Iris pigment epithelial cell (primary cell): ENCODE measurements around the gene WDR7.

Experiments
- DNase-seq: peaks from one replicate; pipeline ENCODE4 v3.0.0-alpha.2; 2011; ENCODE audit warnings: low read depth

The WDR7 gene

GRCh38 chr18:57043241-57043640 lies 392.1 kb downstream of the WDR7 start:
- no peak for DNase-seq

- DNase-seq = no peak
Measured at GRCh38 chr18:57048351-57048750, 397.2 kb downstream of the WDR7 start.

GRCh38 chr18:57048859-57049258 lies 397.7 kb downstream of the WDR7 start:
- DNase-seq = no peak

GRCh38 chr18:57050310-57050949 lies 399.3 kb downstream of the WDR7 start:
- DNase-seq = no peak

- DNase-seq = no peak
Measured at GRCh38 chr18:57051021-57051656, 400.0 kb downstream of the WDR7 start.

GRCh38 chr18:57051657-57052044 lies 400.5 kb downstream of the WDR7 start:
- DNase-seq = no peak

- no peak for DNase-seq
Measured at GRCh38 chr18:57052173-57052572, 401.0 kb downstream of the WDR7 start.

- DNase-seq = no peak
Measured at GRCh38 chr18:57052759-57053158, 401.6 kb downstream of the WDR7 start.

- DNase-seq = no peak
Measured at GRCh38 chr18:57054891-57055290, 403.7 kb downstream of the WDR7 start.

GRCh38 chr18:57057890-57058289 lies 406.7 kb downstream of the WDR7 start:
- DNase-seq = no peak

GRCh38 chr18:57058734-57059133 lies 407.6 kb downstream of the WDR7 start:
- DNase-seq = no peak

- DNase-seq = no peak
Measured at GRCh38 chr18:57059366-57059765, 408.2 kb downstream of the WDR7 start.

GRCh38 chr18:57060814-57061213 lies 409.7 kb downstream of the WDR7 start:
- no peak for DNase-seq

GRCh38 chr18:57062178-57062577 lies 411.0 kb downstream of the WDR7 start:
- no peak for DNase-seq

- DNase-seq = no peak
Measured at GRCh38 chr18:57062844-57063243, 411.7 kb downstream of the WDR7 start.

- DNase-seq = no peak
Measured at GRCh38 chr18:57063601-57064103, 412.5 kb downstream of the WDR7 start.

- no peak for DNase-seq
Measured at GRCh38 chr18:57073501-57074187, 422.5 kb downstream of the WDR7 start.

- DNase-seq = no peak
Measured at GRCh38 chr18:57075716-57076400, 424.7 kb downstream of the WDR7 start.

- no peak for DNase-seq
Measured at GRCh38 chr18:57077005-57077765, 426.0 kb downstream of the WDR7 start.

GRCh38 chr18:57077786-57078552 lies 426.8 kb downstream of the WDR7 start:
- no peak for DNase-seq

- DNase-seq = no peak
Measured at GRCh38 chr18:57078614-57079013, 427.5 kb downstream of the WDR7 start.
